Hematopoietic multipotent progenitor cell (in vitro differentiated cells): ENCODE results near the gene PEA15. TPM values are rescaled to one million over a fixed set of nuclear protein-coding genes. Genes with fewer than 3 reads are reported as not detected.
A peak's percentile ranks its signal among the peaks of the same experiment; 100 is the strongest.

Experiments used
- DNase-seq, 3 donors: peaks; one replicate each; pipeline ENCODE4 v3.0.0-alpha.2; 2011 to 2015; ENCODE audit warnings: low read depth in 2 of 3, low spot score in 2 of 3
- total RNA-seq: library from RNA; depleted of rRNA; stranded (reverse); fragments of >200 nt; gene quantifications from one replicate; pipeline ENCODE4 v1.2.3, GENCODE V29; 2012

Gene PEA15
- total RNA-seq, 1 donor: 23.7 TPM

DNA sequence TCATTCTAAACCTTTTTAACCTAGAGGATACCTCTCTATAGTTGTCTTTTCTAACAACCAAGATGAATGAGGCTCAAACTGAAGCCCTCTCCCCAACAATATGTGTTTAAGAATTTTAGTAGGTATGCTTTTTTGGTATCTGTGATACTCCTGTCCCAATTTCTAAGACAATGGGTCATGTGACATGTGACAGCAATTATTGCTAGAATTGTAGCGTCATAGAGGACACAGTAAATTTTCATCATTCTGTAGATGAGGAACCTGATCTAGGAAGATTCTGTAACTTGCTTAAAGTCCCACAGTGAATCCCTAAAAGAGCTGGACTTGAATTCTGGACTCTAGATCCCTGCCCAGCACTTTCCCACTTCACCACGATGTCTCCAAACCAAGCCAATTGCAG, 26.5 kb upstream of the PEA15 start:
- DNase-seq: no peak

DNA sequence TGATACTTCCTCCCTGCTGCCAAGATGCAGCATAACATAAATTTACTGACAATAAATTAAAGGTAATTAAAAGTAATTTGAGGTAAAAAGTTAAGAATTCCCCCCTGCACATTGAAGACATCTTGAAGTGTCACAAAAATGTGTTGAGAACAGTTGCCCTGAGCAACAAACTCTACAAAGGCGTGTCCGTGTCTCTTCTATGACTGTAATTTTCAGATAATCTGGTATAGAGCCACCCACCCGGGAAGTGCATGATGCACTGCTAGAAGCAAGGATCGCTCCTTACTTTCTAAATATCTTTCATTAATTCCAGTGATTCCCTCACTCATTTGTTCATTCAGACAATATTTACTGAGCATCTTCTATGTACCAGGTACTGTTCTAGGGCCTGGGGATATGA, 25.8 kb upstream of the PEA15 start:
- DNase-seq: no peak

DNA sequence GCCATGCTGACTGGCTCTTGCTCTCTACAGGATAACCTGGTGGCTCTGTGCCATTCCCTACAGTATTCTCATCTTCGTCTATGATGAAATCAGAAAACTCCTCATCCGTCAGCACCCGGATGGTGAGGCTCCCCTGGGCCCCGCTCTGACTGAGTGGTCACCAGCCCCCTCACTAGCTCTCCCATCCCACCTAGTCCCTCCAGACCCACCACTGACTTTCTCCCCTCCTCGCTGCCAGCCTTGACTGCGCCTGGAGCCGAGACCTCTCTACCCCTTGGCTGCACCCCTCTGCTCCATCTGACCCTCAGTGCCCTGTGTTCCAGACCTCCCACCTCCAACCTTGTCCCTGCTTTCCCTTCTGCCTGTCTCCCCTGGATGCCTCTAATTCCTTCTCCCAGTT, 18.9 kb upstream of the PEA15 start:
- no peak for DNase-seq

DNA sequence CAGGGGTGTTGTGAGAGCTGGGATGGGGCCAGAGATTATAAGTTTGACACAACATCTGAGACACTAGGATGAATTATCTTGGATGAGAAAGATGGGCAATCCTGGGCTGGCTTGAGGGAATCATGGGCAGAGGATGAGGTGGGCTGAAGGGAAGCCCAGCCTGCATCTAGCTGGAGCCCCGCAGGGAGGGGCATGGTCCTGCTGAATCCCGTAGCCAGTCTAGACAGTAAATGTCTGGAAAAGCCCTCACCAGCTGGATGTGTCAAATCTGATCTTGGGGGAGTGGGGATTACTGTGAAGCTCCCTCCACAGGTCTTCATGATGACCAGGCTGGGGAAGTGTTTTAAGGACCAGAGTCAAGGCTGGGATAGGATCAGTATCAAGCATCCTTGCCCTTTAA, 18.5 kb upstream of the PEA15 start:
- DNase-seq: no peak

DNA sequence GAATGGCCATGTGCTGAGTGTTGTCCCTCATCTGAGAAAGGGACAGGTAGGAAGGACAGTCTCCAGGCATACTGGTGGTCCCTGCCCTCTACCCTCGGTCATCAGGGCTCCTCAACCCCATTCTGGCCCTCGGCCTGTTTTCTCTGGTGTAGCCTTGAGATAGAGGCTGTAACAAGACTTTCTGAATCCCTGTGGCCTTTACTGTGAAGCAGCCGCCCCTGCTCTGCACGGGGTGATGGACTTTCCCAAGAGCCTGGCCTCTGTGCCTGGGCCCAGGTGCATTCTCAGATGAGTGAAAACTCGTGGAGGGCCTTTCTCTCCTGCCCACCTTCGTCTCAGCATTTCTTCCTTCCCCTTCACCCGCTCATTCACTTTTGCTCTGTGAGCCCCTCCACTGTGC, 17.8 kb upstream of the PEA15 start:
- no peak for DNase-seq

DNA sequence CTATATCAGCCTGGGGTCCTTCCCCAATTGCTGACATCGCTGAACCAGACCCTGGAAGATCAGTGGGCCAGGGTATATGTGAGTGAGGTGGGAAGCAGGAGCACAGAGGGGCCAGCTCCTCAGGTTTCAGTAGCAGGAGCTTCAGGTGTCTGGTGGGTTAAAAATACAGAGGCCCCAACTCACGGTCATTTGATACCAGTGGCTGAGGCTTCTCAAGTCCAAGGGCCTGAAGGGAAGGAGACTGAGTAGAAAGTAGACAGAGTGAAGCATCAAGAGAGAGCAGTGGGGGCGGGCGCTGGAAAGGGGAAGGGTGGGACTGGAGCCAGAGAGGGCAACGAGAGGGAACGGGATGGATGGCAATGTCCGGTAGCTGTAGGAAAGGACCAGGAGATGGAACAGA, 16.8 kb upstream of the PEA15 start:
- no peak for DNase-seq

DNA sequence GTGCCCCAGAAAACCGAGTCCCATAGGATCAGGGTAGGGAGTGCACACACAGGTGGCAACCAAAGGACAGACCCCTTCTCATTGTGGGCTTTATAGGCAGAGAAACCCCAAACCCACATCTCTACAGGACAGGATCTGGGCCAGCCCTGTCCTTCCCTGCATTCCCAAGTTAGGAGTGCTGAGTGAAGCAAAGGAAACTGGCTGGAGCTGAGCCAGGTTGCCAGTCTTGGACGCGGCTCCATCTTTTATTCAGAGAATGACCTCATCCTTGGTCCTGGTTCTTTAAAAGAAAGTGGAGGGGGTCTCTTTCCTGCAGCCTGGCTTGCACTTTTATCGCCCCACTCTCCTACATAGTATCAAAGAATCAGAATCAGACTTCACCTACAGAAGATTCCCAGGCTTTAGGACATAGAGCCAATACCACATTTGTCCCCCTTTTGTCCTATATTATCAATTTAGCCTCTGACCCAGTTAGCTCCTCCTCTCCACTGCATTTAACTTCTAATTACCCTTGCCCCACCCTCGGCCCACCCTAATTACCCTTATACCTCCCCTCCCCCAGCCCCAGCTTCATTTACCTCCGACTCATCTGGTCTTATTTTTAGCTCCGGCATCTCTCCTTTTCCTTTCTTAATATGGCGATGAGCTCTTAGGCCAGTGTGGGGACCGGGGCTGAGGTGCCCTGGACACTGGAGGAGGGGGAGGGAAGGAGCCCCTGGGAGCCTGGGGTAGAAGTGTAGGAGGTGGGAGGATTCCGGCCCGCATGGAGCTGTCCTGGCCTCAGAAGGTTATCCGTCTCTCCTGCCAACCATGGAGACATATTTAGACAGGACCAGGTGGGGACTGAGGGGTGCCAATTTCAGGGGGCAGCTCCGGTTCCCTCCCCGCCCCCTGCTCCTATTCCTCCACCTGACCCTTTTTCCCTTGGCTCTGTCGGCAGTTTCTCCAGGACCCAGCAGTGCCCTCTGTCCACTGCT, 15.2 kb upstream of the PEA15 start, which contains the start of gene CASQ1:
Gene CASQ1, plus strand, starts transcription at position 927 of the 977 bp plus-strand sequence. CDS start 177 bp downstream, outside the sequence.
- DNase-seq: no peak

DNA sequence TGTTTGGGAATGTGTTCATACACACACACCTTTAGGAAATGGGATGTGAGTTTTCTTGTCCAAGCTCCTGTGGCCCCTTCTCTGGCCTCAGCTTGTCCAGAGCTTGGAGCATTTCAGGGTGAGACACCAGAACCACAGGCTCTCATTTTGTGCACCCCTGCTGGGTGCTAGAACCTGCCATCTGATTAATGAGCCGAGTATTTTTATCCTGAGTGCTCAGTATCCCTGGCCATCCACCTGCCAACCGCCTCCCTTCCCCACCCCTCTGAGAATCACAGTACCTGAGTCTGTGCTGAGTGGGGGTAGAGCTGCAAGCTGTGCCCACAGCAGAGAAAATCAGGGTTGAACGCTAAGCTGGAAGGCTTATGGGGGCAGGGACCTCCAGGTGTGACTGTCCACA, 13.4 kb upstream of the PEA15 start:
- DNase-seq: no peak

DNA sequence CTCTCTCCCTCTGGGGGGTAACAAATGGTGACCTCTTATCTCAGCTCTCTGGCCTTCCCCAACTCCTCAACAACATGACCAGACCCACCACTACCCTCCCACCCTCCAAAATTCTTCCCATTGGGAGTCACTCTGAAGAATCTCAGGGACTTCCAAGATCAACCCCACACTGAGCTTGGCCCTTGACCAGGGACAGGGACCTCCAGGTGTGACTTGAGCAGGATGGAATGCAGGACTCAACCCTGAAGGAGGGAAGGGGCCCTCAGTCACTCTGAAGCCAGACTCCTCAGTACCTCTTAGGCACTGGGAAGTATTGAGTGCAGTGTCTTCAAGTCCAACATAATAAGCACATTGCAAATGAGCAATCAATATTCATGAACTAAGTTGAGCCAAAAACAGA, 12.9 kb upstream of the PEA15 start:
- no peak for DNase-seq

DNA sequence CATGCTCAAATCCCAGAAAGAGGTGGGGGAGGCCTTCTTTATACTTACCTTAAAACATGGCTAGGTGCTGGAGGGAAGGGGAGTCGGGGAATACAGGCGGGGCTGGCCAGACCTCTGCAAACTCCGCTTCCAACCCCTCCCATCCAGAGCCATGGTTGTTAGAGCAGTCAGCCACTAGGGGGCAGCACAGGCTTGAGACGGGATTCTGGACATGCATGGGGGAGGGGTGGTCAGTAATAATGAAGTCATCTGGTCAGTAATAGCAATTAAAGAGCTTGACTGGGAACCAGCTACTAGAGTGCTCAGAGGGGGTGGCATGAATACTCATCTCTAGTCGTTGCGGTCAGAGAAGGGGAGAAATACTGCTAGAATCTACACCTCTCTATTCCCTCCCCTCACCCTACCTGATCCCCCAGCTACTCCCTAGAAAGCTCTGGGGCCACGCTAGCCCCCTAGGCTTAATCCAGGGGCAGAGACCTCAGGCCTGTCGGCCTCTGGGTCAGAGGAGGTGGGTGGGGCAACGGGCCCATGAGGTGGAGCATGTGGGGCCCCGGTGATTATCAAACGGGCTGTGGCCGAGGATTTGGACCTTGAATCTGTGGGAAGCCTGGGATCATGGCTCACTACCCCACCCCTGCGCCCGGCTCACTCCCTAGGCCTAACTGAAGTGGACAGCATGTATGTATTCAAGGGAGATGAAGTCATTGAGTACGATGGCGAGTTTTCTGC, 11.9 kb upstream of the PEA15 start:
- peak; percentile 65 to 83 (median 66) for DNase-seq

DNA sequence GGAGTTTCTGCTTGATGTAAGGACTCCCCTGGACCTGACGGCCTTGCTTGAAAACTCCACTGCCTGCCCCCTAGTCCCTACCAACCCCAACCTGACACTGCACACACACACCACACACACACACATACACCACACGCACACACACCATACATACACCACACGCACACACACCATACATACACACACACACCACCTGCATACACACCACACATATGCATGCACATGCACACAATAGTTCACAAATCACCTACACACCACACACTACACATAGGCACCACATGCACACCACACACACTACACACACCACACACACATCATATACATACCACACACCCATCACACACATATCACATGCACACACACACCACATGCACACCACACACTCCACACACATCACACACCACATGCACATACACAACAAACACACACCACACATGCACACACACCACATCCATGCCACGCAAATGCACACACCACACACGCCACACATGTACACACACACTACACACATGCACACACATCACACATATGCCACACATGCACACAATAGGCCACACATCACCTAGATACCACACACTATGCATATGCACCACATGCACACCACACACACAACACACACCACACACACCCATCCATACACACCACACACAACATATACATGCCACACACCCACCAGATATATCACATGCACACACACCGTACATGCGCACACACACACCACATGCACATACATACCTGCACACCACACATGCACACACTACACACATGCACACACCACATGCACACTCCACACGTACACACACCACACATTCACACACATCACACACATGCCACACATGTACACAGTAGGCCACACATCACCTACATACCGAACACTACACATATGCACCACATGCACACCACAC, 11.1 kb upstream of the PEA15 start:
- DNase-seq: no peak

DNA sequence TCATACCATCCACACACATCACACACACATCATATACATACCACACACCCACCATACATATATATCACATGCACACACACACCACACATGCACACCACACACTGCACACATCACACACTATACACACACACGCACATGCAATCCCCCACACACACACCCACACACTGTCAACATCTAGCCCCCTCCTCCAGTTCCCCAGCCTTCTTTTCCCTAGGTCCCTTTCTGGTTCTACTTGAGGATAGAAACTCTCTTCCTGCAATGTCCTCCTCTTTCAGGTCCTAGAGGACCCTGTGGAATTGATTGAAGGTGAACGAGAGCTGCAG, 10.5 kb upstream of the PEA15 start:
- DNase-seq: no peak

DNA sequence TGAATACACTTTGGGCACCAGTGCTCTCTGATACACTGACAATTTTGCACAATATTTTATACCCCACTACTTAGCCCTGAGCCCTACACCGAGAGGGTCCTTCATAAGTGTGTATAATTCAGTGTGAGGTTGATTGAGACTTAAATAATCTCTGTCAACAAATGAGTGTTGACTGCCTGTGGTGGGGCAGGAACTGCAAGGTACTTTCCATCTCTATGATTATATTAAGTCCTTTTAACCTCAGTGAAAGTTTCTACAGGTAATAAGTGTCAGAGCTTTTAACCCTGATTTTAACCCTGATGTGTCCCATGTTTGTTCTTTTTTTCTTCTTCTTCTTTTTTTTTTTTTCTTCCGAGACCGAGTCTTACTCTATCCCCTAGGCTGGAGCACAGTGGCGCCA, 9.0 kb upstream of the PEA15 start:
- no peak for DNase-seq

DNA sequence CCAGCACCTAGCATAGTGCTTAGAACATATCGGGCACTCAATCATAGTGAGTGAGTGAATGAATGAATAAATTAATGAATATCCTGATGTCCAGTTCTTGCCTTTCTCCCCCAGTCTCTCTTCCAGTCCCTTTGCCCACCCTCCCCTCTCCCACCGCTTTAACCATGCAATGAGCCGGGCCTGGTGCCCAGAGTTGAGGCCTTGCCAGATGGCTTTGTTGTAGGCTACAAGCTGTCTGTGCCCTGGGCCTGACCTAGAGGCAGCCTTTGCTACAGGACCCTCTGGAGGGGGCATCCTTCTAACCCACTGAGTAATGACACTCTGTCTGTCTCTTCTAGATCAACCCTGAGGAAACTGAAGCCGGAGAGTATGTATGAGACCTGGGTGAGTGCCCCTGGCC, 8.0 kb upstream of the PEA15 start:
- DNase-seq: no peak

DNA sequence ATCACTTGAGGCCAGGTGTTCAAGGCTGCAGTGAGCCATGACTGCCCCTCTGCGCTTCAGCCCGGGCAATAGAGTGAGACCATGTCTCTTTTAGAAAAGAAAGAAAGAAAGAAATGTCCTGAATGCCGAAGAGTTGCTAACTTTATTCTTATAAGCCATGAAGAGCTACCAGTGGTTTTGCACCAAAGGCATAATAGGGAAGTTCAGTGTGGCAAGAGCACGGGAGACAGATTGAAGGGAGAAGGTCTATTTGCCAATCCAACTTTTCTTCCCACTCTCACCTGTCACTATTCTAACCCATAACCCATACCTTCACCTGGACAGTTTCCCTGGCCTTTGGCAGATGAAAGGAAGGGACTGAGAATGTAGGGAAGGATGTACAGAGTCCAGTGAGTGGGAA, 4.4 kb upstream of the PEA15 start:
- no peak for DNase-seq

DNA sequence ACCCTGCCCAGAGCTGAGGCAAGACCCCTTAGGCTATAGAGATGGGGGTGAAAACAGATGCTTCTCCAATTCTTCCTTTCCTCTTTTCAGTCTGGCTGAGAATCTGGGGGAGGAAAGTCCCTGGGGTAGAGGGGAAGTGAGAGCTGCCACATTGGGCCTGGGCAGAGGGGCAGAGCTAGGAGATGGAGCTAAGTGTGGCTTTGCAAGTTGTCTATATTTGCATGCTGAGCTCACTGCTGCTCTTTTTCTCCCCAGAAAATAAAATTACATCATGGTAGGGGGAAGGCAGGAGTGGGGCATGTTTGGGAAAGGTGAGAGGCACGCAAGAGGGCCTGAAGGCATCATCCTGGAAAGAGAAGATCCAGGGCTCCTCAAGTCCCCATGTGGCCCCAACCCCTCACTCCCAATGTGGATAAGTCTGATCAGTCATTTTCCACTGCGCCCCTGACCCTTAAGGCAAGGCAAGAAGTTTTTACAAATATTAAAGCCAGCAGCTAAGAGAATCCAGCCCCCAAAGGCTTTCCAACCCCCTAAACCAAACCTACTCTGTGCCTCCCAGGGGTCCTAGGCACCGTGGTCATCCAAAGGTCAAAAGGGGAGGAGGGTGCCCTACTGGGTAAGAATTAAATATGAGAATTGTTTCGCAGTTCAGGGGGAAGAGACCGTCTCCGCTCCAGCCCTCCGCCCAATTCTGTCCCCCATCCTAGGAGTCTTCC, 500 bp upstream of the PEA15 start:
- peak in 2 of 3 donors; percentile 51 to 61 for DNase-seq

DNA sequence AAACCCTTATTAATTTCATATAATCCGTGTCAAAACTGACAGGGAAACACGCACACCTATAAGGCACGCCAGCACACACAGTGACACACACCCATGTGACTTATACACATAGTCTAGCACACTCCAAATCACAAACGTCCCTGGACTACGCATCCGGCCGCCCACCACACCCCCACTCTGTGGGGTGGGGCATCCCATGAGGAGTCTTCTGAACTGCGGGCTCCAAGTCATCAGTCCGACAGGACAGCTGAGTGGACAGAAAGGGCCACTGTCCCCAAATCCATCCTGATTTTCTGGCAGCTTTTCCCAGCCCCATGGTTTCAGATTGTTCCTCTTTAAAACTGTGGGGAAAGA, 829 bp downstream of the PEA15 start:
- peak in 2 of 3 donors; percentile 22 to 28 for DNase-seq

DNA sequence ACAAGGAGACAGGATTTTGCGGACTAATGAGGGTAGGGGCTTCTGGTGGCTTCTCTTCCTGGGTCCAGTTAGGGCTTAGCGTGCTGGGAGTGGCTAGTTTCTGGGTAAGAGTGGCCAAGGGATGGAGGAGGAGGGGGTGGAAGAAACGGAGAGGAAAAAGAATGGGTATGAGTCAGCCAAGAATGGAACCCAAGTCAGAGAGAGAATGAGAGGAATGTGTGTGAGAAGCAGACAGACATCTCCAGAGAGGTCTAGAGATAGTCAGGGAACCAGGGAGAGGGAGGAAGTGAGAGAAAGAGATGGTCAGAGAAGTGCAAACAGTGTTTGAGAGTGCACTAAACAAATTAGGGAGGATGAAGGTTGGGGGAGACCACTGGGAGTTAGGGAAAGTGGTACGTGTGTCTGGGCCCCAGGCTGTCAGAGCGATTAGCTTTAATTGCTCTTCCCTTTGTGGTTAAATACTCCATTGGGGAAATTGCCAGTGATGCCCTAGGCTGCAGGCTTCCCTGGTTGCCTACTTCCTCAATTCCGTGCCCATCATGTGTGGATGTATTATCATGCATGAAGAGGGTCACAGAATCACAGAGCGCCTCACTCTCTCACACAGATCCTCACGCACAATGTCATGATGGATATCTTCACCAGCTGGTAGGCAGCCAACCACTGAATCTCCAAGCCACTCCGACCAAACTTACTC, 1.4 kb downstream of the PEA15 start:
- DNase-seq: peak in 2 of 3 donors; percentile 7 to 10

DNA sequence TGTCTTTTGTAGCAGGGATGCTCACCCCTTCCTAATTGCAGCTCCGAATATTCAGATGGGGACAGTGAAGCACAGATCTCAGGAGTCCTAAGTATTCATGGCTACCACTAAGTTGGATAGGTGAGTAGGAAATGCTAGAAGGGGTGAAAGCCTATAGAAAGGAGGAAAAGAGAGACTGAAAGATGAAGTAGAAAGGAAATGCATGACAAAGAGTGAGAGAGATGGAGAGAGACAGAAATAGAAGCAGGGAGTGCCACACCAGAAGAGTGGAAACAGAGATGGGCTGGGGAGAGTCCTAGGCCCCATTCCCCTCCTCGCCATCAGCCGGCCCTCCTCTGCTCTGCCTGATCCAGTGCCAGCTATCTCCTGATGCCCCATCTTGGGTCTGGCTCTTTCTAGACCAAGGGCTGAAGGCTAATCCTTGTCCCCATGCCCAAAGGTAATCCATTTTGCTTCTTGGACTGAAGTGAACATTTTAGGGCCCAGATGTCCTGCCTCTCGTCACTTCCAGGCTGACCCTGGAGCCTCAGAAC, 2.0 kb downstream of the PEA15 start:
- DNase-seq: no peak
